ENCODE data around the gene TFEC. TPM values are rescaled to one million over a fixed set of nuclear protein-coding genes. Genes with fewer than 3 reads are reported as not detected.
"Not testable (repeated sequence)": the region's sequence is repeated elsewhere in the genome, so short reads cannot be mapped to it uniquely, and the experiment has no call there.

TFEC gene
- total RNA-seq, 1 donor = 0.36 TPM

GRCh38 chr7:115940460-115941060, 90.0 kb downstream of the TFEC start:
- Histone ChIP-seq H3K4me3 (ENCODE audit: insufficient read depth, low read length) (no peak overlapping the region), H3K4me1 (ENCODE audit: insufficient read depth, low read length) (no peaks in the 10 kb centered on the region), H3K27ac (ENCODE audit: low read depth, low read length) (no peak overlapping the region), H3K4me2 (ENCODE audit: insufficient read depth, low read length) (no peak overlapping the region), H3K79me2 (ENCODE audit: insufficient read depth, low read length) (no peaks in the 10 kb centered on the region), H4K20me1 (ENCODE audit: insufficient read depth, low read length) (no peaks in the 10 kb centered on the region), H3K9me3 (ENCODE audit: low read depth, low read length) (no peaks in the 10 kb centered on the region), H3K36me3 (ENCODE audit: insufficient read depth, low read length) (no peaks in the 10 kb centered on the region), H2AFZ (ENCODE audit: low read length) (no peak overlapping the region), H3K27me3 (ENCODE audit: insufficient read depth, low read length) (no peaks in the 10 kb centered on the region)
- TF ChIP-seq CTCF (IDR thresholded peaks at IDR 0.05; ENCODE audit: extremely low read depth, low read depth, low read length) = no peak
- DNase-seq (ENCODE audit: insufficient read length, low spot score, missing footprints) = no peak

GRCh38 chr7:115937960-115938359, 92.6 kb downstream of the TFEC start:
- H4K20me1 ChIP-seq (ENCODE audit: insufficient read depth, low read length) = no peaks in the 10 kb centered on the region
- no peak overlapping the region for H3K27ac ChIP-seq (ENCODE audit: low read depth, low read length)
- H3K4me2 ChIP-seq (ENCODE audit: insufficient read depth, low read length) = no peak overlapping the region
- H3K4me1 ChIP-seq (ENCODE audit: insufficient read depth, low read length) = no peaks in the 10 kb centered on the region
- H3K36me3 ChIP-seq (ENCODE audit: insufficient read depth, low read length) = no peaks in the 10 kb centered on the region
- no peak for DNase-seq (ENCODE audit: insufficient read length, low spot score, missing footprints)
- no peaks in the 10 kb centered on the region for H3K79me2 ChIP-seq (ENCODE audit: insufficient read depth, low read length)
- no peak for TF ChIP-seq CTCF (IDR thresholded peaks at IDR 0.05; ENCODE audit: extremely low read depth, low read depth, low read length)
- no peak overlapping the region for H2AFZ ChIP-seq (ENCODE audit: low read length)
- H3K27me3 ChIP-seq (ENCODE audit: insufficient read depth, low read length) = no peaks in the 10 kb centered on the region
- no peaks in the 10 kb centered on the region for H3K9me3 ChIP-seq (ENCODE audit: low read depth, low read length)
- no peak overlapping the region for H3K4me3 ChIP-seq (ENCODE audit: insufficient read depth, low read length)

- Histone ChIP-seq H4K20me1 (ENCODE audit: insufficient read depth, low read length) (no peaks in the 10 kb centered on the region), H3K79me2 (ENCODE audit: insufficient read depth, low read length) (no peaks in the 10 kb centered on the region), H3K27me3 (ENCODE audit: insufficient read depth, low read length) (no peaks in the 10 kb centered on the region), H2AFZ (ENCODE audit: low read length) (no peak overlapping the region), H3K36me3 (ENCODE audit: insufficient read depth, low read length) (no peaks in the 10 kb centered on the region), H3K4me2 (ENCODE audit: insufficient read depth, low read length) (no peak overlapping the region), H3K27ac (ENCODE audit: low read depth, low read length) (no peak overlapping the region), H3K9me3 (ENCODE audit: low read depth, low read length) (no peaks in the 10 kb centered on the region), H3K4me1 (ENCODE audit: insufficient read depth, low read length) (no peaks in the 10 kb centered on the region), H3K4me3 (ENCODE audit: insufficient read depth, low read length) (no peak overlapping the region)
- DNase-seq (ENCODE audit: insufficient read length, low spot score, missing footprints) = no peak
- no peak for TF ChIP-seq CTCF (IDR thresholded peaks at IDR 0.05; ENCODE audit: extremely low read depth, low read depth, low read length)
Observed at GRCh38 chr7:115933471-115933870, 97.1 kb downstream of the TFEC start.

GRCh38 chr7:115932880-115933279, 97.7 kb downstream of the TFEC start:
- DNase-seq (ENCODE audit: insufficient read length, low spot score, missing footprints) = no peak
- H3K4me2 ChIP-seq (ENCODE audit: insufficient read depth, low read length) = no peak overlapping the region

GRCh38 chr7:115930184-115930583, 100.4 kb downstream of the TFEC start:
- H4K20me1 ChIP-seq (ENCODE audit: insufficient read depth, low read length); H3K27ac ChIP-seq (ENCODE audit: low read depth, low read length); DNase-seq (ENCODE audit: insufficient read length, low spot score, missing footprints); H3K4me3 ChIP-seq (ENCODE audit: insufficient read depth, low read length); H3K4me2 ChIP-seq (ENCODE audit: insufficient read depth, low read length); H3K36me3 ChIP-seq (ENCODE audit: insufficient read depth, low read length); H2AFZ ChIP-seq (ENCODE audit: low read length); H3K9me3 ChIP-seq (ENCODE audit: low read depth, low read length); H3K27me3 ChIP-seq (ENCODE audit: insufficient read depth, low read length); H3K79me2 ChIP-seq (ENCODE audit: insufficient read depth, low read length); H3K4me1 ChIP-seq (ENCODE audit: insufficient read depth, low read length): not testable (repeated sequence)

More at GRCh38 chr7:115932880-115933279, 97.7 kb downstream of the TFEC start:
- Histone ChIP-seq H4K20me1 (ENCODE audit: insufficient read depth, low read length) (no peaks in the 10 kb centered on the region), H3K4me3 (ENCODE audit: insufficient read depth, low read length) (no peak overlapping the region), H3K27me3 (ENCODE audit: insufficient read depth, low read length) (no peaks in the 10 kb centered on the region), H3K79me2 (ENCODE audit: insufficient read depth, low read length) (no peaks in the 10 kb centered on the region), H3K9me3 (ENCODE audit: low read depth, low read length) (no peaks in the 10 kb centered on the region), H3K36me3 (ENCODE audit: insufficient read depth, low read length) (no peaks in the 10 kb centered on the region), H3K4me1 (ENCODE audit: insufficient read depth, low read length) (no peaks in the 10 kb centered on the region), H2AFZ (ENCODE audit: low read length) (no peak overlapping the region), H3K27ac (ENCODE audit: low read depth, low read length) (no peak overlapping the region)
- no peak for TF ChIP-seq CTCF (IDR thresholded peaks at IDR 0.05; ENCODE audit: extremely low read depth, low read depth, low read length)

GRCh38 chr7:115929736-115930135, 100.8 kb downstream of the TFEC start:
- not testable (repeated sequence) for DNase-seq (ENCODE audit: insufficient read length, low spot score, missing footprints); H3K27me3 ChIP-seq (ENCODE audit: insufficient read depth, low read length); H3K36me3 ChIP-seq (ENCODE audit: insufficient read depth, low read length); H2AFZ ChIP-seq (ENCODE audit: low read length); H4K20me1 ChIP-seq (ENCODE audit: insufficient read depth, low read length); H3K27ac ChIP-seq (ENCODE audit: low read depth, low read length); H3K9me3 ChIP-seq (ENCODE audit: low read depth, low read length); H3K4me1 ChIP-seq (ENCODE audit: insufficient read depth, low read length); H3K4me3 ChIP-seq (ENCODE audit: insufficient read depth, low read length); H3K4me2 ChIP-seq (ENCODE audit: insufficient read depth, low read length); H3K79me2 ChIP-seq (ENCODE audit: insufficient read depth, low read length)

All from osteoblast (primary cell).